ENCODE results near the gene AP5B1. TPM values are rescaled to one million over a fixed set of nuclear protein-coding genes. Genes with fewer than 3 reads are reported as not detected.

AP5B1 gene
- total and polyA plus RNA-seq, 2 experiments from 2014 or later: 3.1 to 16.1 TPM

DNA sequence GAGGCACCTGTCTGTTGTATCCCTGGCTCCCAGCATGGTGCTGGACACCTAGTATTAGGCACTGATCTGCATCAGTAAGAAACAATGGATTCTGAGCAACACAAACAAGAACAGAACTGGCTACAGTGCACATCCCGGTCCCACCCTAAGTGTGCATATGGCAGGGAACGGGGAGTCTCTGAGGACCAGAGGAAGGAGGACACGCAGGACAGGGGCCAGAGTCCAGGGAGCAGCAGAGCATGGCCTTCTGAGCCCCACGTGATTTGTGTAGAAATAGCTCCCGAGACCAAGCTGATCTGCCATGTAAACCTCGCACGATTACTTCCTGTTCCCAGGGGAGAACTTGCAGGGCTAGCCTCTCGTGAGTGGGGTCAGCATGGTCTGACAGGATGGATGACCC, 40.3 kb upstream of the AP5B1 start (continued):
- TF ChIP-seq, protein P1, sequence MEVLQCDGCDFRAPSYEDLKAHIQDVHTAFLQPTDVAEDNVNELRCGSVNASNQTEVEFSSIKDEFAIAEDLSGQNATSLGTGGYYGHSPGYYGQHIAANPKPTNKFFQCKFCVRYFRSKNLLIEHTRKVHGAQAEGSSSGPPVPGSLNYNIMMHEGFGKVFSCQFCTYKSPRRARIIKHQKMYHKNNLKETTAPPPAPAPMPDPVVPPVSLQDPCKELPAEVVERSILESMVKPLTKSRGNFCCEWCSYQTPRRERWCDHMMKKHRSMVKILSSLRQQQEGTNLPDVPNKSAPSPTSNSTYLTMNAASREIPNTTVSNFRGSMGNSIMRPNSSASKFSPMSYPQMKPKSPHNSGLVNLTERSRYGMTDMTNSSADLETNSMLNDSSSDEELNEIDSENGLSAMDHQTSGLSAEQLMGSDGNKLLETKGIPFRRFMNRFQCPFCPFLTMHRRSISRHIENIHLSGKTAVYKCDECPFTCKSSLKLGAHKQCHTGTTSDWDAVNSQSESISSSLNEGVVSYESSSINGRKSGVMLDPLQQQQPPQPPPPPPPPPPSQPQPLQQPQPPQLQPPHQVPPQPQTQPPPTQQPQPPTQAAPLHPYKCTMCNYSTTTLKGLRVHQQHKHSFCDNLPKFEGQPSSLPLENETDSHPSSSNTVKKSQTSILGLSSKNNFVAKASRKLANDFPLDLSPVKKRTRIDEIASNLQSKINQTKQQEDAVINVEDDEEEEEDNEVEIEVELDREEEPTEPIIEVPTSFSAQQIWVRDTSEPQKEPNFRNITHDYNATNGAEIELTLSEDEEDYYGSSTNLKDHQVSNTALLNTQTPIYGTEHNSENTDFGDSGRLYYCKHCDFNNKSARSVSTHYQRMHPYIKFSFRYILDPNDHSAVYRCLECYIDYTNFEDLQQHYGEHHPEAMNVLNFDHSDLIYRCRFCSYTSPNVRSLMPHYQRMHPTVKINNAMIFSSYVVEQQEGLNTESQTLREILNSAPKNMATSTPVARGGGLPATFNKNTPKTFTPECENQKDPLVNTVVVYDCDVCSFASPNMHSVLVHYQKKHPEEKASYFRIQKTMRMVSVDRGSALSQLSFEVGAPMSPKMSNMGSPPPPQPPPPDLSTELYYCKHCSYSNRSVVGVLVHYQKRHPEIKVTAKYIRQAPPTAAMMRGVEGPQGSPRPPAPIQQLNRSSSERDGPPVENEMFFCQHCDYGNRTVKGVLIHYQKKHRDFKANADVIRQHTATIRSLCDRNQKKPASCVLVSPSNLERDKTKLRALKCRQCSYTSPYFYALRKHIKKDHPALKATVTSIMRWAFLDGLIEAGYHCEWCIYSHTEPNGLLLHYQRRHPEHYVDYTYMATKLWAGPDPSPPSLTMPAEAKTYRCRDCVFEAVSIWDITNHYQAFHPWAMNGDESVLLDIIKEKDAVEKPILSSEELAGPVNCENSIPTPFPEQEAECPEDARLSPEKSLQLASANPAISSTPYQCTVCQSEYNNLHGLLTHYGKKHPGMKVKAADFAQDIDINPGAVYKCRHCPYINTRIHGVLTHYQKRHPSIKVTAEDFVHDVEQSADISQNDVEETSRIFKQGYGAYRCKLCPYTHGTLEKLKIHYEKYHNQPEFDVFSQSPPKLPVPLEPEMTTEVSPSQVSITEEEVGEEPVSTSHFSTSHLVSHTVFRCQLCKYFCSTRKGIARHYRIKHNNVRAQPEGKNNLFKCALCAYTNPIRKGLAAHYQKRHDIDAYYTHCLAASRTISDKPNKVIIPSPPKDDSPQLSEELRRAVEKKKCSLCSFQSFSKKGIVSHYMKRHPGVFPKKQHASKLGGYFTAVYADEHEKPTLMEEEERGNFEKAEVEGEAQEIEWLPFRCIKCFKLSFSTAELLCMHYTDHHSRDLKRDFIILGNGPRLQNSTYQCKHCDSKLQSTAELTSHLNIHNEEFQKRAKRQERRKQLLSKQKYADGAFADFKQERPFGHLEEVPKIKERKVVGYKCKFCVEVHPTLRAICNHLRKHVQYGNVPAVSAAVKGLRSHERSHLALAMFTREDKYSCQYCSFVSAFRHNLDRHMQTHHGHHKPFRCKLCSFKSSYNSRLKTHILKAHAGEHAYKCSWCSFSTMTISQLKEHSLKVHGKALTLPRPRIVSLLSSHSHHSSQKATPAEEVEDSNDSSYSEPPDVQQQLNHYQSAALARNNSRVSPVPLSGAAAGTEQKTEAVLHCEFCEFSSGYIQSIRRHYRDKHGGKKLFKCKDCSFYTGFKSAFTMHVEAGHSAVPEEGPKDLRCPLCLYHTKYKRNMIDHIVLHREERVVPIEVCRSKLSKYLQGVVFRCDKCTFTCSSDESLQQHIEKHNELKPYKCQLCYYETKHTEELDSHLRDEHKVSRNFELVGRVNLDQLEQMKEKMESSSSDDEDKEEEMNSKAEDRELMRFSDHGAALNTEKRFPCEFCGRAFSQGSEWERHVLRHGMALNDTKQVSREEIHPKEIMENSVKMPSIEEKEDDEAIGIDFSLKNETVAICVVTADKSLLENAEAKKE (CRISPR knock-in tag; IDR thresholded peaks at IDR 0.05): no peak
- TF ChIP-seq EZH2 (IDR thresholded peaks at IDR 0.05; ENCODE audit: low read depth, unreplicated experiment) (no peak), EZH2phosphoT487 (IDR thresholded peaks at IDR 0.05; ENCODE audit: unreplicated experiment) (no peak), CREB1 (CRISPR knock-in tag; IDR thresholded peaks at IDR 0.05; ENCODE audit: low read depth) (no peak), POLR2AphosphoS5 (IDR thresholded peaks at IDR 0.05; ENCODE audit: low read depth) (no peak), NANOG (IDR thresholded peaks at IDR 0.05; ENCODE audit: borderline replicate concordance) (no peak)
- TF ChIP-seq, protein P2, sequence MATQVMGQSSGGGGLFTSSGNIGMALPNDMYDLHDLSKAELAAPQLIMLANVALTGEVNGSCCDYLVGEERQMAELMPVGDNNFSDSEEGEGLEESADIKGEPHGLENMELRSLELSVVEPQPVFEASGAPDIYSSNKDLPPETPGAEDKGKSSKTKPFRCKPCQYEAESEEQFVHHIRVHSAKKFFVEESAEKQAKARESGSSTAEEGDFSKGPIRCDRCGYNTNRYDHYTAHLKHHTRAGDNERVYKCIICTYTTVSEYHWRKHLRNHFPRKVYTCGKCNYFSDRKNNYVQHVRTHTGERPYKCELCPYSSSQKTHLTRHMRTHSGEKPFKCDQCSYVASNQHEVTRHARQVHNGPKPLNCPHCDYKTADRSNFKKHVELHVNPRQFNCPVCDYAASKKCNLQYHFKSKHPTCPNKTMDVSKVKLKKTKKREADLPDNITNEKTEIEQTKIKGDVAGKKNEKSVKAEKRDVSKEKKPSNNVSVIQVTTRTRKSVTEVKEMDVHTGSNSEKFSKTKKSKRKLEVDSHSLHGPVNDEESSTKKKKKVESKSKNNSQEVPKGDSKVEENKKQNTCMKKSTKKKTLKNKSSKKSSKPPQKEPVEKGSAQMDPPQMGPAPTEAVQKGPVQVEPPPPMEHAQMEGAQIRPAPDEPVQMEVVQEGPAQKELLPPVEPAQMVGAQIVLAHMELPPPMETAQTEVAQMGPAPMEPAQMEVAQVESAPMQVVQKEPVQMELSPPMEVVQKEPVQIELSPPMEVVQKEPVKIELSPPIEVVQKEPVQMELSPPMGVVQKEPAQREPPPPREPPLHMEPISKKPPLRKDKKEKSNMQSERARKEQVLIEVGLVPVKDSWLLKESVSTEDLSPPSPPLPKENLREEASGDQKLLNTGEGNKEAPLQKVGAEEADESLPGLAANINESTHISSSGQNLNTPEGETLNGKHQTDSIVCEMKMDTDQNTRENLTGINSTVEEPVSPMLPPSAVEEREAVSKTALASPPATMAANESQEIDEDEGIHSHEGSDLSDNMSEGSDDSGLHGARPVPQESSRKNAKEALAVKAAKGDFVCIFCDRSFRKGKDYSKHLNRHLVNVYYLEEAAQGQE (IDR thresholded peaks at IDR 0.05; ENCODE audit: unreplicated experiment): no peak

Data from GM23338 (cell line).